Hepatocyte (in vitro differentiated cells): Measurements from ENCODE around the gene PYDC2.

Experiments used
- CTCF ChIP-seq: fragments of 200-600 bp; sonication (generic); IDR thresholded peaks from 2 replicates; pipeline ENCODE4 v1.5.1; 2016; ENCODE audit warnings: antibody characterized with exemption, mild to moderate bottlenecking; ENCODE audit not compliant: poor library complexity
- EZH2phosphoT487 ChIP-seq: fragments of 200-600 bp; sonication (generic); IDR thresholded peaks from one replicate; pipeline ENCODE4 v1.6.1; 2018; ENCODE audit warnings: antibody characterized with exemption, mild to moderate bottlenecking, low read depth, moderate library complexity; ENCODE audit not compliant: unreplicated experiment, severe bottlenecking

- TF ChIP-seq CTCF (no peak), EZH2phosphoT487 (no peak)
Measured at GRCh38 chr3:191415566-191415965, 45.4 kb upstream of the PYDC2 start.
